CD4-positive, alpha-beta T cell treated with Interleukin-17A for 1 hour (primary cell): ENCODE results near the gene SUCNR1.
"Not testable (repeated sequence)": the region's sequence is repeated elsewhere in the genome, so short reads cannot be mapped to it uniquely, and the experiment has no call there.

ENCODE experiments used
- DNase-seq: peaks from one replicate; pipeline ENCODE4 v3.0.0-alpha.2; 2020

SUCNR1 gene, protein sequence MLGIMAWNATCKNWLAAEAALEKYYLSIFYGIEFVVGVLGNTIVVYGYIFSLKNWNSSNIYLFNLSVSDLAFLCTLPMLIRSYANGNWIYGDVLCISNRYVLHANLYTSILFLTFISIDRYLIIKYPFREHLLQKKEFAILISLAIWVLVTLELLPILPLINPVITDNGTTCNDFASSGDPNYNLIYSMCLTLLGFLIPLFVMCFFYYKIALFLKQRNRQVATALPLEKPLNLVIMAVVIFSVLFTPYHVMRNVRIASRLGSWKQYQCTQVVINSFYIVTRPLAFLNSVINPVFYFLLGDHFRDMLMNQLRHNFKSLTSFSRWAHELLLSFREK

DNA sequence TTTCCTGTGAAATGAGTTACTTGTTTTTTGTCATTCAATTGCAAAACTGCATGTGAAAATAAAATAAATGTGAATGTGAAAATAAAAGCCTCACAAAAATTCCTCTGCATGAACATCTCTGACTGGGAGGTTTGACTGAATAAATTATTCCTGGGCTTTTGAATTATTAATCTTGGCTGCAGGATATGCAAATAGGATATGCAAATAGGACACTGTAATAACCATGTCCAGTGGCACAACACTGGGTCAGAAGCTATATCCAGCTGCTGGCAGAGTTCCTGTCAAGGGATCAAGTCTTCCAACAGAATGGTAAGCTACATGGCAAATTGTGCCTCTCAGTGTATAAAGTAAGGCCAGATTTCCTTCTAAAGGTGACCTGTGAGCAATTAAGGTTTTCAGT lies at the start of gene SUCNR1:
Gene SUCNR1 (plus strand): TSS at position 246 of the 400 bp plus-strand sequence. CDS start 6,250 bp downstream, outside the sequence.
- no peak for DNase-seq

DNA sequence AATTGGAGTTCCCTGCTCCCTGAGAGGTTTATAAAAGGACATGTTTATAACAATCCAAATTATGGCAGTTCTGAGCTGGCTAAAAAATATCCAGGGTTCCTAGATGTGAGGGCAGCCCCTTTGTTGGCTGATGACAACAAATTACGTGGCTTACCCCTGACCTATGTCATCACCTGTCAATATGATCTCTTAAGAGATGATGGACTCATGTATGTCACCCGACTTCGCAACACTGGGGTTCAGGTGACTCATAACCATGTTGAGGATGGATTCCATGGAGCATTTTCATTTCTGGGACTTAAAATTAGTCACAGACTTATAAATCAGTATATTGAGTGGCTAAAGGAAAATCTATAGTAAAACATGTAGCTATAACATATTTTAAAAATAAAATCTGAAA lies 45.6 kb upstream of the SUCNR1 start:
- DNase-seq, result no peak

DNA sequence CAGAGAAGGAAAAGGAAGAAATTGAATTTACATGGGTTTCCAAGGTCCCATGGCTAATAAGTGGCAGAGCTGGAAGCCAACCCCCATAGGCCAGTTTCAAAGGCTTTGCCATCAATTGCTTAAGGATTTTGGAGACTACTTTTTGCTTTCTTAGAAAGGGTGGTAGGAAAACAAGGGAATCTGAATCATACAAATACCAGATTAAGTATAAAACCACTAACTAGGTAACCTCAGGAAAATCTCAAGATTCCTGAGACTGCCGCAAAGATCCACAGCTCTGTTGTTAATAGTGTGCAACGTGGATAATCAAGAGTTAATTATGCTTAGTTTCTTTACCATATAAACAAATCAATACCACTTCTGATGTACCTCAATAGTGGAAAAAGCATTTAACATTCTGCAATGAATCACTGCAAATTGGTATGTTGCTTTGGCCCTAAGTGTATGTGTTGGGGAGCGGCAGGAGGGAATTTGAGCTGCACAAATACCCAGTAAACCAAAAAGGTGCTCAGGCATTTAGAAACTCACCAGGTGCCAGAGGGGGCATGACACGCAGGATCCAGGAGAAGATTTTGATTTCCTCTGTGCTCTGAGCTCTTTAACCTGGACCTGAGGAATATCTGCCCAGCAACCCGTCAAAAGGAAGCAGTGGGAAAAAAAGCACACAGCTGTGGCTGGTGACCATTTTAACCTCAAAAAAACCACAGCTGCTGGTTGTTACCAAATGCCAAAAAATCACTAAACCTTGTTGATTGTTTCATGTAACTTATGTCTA lies 37.5 kb upstream of the SUCNR1 start:
- no peak for DNase-seq

DNA sequence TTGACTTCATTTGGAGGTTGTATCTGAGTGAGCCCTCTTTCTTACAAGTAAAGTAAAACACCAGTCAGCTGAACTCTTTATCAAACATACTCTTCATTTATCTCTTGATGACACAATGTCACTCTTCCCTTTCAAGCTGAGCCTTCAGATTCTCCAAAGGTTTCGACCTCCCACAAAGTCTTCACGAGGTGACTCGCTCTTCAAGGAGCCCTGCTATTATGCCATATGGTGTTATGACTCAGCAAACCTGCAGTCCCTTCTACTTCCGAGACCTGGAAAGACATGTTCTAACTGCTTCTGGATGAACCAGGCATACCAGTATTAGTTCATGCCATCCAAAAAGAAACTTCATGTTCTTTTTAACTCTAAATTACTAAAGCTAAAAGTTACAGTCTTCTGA lies 36.4 kb upstream of the SUCNR1 start:
- no peak for DNase-seq

DNA sequence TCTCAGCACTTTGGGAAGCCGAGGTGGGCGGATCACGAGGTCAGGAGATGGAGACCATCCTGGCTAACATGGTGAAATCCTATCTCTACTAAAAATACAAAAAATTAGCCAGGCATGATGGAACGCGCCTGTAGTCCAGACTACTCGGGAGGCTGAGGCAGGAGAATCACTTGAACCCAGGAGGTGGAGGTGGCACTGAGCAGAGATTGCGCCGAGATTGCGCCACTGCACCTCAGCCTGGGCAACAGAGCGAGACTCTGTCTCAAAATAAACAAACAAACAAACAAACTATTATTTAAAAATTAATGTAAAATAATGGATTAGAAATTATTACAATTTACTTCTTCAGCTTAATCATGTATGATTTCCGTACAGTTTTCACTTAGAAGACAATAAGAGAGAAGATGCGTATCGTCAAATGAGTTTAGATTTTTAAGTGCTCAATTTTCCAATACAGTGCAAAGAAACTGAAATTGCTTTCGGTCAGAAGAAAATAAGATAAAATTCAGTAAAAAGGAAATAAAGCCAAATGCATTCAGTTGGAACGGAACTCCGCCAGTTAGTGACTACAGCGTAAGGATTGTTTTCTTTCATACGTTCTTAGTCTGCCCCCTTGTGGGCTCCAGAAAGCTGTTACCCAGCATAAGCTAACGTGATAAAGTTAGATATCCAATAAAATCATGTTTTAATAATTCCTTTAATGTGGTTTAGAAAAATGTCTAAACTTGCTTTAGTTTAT lies 34.7 kb upstream of the SUCNR1 start:
- peak; percentile 50 for DNase-seq

DNA sequence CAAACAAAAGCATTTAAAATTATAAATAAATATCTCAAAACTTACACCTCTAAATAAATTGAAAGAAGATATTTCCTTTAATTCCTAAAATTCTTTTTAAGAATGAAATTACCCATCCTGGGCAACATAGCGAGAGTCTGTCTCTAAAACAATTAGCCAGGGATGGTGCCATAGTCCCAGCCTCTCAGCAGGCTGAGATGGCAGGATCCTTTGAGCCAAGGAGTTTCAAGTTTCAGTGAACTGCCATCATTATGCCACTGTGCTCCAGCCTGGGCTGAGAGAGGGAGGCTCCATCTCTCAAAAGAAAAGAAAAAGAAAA lies 34.2 kb upstream of the SUCNR1 start:
- DNase-seq, result no peak

DNA sequence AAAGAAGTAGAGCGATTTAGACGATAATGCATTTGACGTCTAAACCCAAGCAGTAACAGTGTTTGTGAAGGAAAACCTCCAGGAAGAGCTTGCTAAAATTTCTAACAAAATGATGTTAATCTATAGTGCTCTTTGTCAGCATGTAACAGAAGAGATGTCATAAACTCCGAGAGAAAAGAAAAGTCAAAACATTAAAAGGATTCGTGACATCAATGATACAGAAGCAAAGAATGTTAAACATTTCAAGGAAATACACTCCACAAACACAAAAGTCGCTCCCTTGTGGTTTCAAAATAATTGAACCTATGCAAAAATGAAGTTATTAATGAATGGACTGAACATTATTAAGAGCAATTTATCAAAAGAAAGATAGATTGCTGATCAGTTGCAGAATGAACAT lies 31.6 kb upstream of the SUCNR1 start:
- no peak for DNase-seq

DNA sequence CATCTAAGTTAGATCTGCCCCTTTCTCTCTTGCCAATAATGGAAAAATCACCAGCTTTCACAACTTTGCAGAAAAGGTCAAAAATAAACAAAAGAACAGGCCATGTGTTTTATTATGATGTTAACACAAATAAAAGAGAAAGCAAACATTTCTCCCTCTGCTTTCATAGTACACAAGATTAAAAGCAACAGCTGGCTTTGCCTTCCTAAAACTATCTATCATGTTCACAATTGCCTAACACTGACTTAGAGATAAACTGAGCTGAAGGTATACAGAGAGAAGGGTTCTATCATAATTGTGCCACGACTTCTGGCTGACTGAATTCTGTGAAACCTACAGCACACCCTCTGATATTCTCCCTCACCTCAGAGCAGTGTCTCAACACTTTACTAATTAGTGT lies 30.2 kb upstream of the SUCNR1 start:
- DNase-seq, result no peak

DNA sequence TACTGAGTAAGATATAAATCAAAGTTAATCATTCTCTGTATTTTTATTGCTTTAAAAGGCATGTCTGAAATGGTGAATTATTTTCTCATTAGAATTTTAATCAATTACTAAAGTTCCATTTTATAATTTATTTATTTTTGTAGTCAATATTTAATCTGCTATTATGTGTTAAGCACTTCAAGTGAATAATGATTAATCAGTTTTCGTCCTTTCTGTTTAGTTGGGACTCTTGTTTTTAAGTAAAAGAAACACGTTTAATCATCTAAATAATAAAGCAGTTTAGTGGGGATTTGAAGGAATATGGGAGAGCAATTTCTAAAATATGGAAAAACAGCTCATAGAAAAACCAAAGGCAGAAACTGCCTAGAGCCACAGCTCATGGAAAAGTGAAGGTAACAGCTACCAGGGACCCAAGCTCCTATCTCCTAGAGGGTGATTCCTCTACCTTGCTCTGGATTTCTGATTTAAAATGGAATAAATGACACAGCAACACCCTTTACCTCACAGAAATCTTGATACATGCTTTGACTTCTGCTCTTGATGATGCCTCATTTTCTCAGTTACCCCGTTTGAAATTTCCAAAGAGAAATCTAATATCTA lies 28.0 kb upstream of the SUCNR1 start:
- no peak for DNase-seq

DNA sequence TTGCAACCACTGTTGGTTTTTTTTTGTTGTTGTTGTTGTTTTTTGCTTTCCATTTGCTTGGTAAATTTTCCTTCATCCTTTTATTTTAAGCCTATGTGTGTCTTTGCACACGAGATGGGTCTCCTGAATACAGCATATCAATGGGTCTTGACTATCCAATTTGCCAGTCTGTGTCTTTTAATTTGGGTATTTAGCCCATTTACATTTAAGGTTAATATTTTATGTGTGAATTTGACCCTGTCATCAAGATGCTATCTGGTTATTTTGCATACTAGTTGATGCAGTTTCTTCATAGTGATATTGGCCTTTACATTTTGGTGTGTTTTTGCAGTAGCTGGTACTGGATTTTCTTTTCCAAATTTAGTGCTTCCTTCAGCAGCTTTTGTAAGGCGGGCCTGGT lies 23.4 kb upstream of the SUCNR1 start:
- DNase-seq, result not testable (repeated sequence)

DNA sequence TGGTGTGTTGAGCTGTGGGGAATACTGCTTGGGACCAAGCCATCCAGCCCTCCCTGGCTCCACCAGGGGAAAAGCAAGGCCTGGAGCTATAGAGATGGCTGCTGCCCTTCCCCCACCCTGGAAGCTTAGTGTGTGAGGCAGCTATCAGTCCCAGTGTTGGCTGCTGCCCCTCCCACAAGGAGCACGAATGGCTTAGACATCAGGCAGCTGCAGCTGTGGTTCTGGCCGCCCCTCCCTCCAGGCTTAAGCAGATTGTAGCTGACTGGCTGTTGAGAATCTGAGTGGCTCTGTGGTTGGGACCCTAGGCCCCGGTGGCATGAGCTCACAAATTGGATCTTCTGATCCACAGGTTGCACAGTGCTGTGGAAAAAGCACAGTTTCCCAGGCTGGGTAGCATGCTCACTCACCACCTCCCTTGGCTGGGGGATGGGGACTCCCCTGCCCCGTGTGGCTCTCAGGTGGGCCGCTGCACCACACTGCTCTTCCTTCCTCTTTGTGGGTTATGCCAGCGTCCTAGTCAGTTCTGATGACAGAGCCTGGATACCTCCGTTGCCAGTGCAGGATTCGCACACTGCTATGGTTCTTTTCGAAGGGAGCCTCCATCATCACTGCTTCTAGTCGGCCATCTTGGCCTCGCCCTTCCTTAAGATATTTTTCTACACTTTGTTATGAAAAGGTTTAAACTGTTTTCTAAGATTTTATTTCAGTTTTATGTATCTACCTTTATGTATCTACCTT lies 21.2 kb upstream of the SUCNR1 start:
- no peak for DNase-seq

DNA sequence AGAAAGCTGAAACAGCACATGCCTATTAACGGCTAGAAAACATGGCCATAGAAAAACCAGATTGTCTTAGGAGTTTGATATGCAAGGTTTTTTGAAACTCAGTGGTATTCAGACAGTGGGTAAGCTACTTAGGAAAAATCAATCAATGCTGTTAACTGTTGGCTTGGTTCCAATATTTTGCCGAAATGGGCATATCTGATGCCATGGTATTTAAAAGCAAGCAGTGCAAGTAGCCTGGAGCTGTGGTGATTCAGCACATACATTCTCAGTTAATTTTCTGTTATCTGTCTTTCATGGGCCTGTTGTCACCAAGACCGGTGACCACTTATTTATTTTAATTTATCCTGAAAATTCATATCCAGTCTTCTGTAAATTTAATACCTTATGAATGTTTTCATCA lies 17.3 kb upstream of the SUCNR1 start:
- no peak for DNase-seq

DNA sequence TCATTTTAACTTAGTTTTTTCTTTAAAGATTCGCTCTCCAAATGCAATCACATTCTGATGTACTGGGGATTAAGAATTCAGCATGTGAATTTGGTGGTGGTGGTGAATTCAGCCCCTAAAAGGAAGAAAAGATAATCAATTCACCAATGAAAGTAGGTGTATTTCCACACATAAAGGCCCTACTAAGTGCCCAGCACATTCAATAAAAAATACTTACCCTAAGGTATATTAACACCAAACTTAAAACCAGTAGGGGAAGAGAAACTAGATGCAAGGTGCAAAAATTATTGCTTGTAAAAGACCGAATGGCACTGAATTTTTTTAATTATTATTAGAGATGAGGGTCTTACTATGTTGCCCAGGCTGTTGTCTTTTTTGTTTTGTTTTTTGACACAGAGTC lies 16.8 kb upstream of the SUCNR1 start:
- no peak for DNase-seq

DNA sequence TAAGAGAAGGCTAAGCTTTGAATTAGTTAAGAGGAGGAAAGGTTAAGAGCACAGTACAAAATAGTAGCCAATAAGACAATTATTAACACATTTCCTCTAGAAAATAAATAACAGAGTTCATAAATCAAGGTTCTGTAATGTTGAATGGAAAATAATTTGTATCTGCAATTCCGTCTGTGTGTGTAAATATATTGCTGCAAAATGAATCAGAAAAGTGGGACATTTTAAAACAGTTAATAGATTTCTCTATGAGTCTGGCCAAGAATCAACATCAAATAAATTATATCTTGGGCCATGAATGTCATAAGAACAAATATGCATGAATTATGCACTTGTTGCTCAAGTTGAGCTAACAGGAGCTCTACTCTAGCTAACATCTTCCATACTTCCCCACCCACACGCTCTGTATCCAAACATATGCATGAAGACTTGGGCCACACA lies 14.2 kb upstream of the SUCNR1 start:
- no peak for DNase-seq

DNA sequence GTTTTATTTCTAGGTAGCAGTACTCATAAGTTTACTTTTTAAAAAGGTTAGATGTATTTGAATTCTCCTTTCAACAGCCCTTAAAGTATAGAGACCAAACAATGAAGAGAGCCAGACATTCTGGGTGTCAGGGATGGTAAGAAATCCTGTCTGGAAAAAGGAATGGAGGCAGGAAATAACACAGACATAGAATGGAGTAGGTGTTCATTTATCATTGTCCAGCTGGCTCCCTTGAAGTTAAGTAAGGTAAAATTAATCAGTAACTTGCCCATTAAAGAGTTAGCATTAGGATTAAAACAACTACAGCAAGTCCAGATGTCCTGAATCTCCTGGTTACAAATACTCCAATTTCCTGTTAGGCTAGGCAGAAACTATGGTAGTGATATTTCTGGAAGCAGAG lies 13.5 kb upstream of the SUCNR1 start:
- no peak for DNase-seq

DNA sequence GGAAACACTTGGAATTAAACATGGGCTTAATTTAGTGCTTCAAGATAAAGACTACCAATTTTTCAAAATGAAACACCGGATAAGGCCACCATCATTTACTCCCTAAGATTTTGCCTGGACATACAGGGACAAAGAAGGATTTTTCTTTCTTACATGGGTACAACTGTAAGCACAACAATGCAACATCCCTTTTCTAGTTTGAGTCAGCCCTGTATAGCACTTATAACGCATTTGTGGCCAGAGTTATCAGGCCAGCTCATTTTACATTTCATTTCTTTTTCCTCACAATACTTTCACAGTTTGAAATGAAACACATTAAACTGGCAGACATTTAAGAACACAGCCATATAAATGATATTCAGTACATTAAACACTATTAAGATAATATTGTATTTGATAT lies 9.8 kb upstream of the SUCNR1 start:
- no peak for DNase-seq

DNA sequence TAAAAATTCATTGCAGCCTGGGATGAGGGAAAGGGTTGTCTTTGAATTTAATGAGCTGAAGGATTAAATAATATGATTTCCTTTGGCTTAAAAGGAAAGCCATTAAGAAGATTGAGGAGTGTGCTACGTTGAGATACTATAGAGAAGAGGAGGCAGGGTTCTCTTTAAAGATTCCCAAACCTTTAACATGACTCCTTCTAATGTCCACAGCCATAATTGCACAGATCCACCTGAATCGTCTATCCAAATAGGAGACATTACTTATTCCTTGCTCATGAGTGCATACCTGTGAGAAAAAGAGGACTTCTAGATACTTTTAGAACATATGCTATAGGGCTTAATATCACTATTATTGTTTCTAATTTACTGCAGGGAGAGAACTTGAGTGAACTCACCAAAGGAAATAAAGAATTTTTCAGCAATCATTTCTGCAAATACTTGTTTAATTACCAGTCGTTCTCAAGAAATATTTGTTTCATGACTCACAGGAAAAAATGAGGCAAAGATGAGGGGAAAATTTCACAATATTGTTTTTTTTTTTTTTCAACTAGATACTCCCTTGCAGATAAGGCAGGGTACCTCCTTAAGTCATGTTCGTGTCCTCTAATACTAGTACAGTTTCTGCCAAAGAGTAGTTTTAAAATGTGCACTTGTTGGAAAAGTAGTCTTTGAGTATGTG lies 8.9 kb upstream of the SUCNR1 start:
- DNase-seq, result no peak

DNA sequence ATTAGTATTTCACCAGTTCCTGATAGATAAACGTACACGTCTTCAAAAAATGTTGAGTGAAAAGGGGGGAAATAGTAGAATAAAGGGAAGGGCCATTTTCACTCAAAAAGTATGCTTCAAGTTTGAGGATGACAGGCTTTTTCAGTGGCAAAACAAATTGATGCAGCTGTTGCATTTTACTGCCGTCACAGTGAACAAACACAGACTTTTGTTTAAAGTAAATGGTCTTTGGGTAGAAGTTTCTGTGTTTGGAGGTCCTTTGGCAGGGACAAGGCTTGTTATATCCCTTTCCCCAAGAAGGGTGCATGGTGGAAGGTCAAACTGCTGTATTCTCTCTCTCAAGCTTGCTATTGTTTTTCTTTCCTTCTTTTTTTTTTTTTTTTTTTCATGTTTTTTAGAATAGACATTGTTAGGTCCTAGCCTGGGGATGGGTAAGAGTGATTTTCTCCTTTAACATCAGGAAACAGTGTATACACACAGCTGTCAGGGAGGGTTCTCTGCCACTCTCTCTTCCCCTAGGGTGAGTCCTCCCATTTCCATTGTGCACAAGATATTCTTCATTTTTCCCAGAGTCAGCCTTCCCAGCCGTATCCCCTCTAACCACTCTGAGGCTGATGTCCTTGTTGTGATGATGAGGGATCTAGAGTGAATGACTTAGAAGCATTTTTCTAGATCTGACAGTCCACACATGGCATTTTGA lies 6.6 kb upstream of the SUCNR1 start:
- no peak for DNase-seq

DNA sequence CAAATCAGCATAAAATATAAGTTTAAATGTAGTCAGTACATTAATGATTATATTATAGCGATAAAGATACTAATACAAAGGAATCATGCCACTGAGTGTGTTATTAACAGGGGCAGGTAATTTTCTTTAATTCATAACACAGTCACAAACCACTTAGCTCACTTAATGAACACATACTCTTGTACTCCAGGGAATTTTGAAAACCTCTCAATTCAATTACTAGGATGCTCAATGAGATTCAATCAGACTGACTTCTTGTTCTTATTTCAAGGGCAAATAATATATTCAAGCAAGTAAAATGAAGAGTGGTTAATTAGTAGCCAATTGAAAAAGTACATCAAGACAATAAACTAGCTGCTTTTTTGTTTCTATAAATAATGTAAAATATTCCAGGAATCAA lies 5.8 kb upstream of the SUCNR1 start:
- DNase-seq, result no peak

DNA sequence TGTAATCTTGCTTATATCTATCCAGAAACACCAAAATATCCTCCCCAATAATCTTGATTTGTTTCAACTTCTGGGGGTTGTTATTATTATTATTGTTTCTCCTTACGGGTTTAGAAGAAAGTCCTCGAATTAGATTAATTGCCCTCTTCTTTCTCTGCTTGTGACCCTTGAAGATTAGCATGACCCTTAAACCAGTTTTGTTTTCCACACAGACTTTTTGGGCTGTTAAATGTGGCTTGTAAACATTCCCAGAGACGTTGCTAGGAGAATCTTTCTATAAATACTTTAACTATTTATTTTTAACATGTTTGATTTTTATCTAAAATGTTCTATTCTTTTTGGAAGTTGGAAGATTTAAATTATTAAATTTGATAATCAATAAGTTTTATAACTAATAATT lies 4.3 kb upstream of the SUCNR1 start:
- DNase-seq, result no peak

DNA sequence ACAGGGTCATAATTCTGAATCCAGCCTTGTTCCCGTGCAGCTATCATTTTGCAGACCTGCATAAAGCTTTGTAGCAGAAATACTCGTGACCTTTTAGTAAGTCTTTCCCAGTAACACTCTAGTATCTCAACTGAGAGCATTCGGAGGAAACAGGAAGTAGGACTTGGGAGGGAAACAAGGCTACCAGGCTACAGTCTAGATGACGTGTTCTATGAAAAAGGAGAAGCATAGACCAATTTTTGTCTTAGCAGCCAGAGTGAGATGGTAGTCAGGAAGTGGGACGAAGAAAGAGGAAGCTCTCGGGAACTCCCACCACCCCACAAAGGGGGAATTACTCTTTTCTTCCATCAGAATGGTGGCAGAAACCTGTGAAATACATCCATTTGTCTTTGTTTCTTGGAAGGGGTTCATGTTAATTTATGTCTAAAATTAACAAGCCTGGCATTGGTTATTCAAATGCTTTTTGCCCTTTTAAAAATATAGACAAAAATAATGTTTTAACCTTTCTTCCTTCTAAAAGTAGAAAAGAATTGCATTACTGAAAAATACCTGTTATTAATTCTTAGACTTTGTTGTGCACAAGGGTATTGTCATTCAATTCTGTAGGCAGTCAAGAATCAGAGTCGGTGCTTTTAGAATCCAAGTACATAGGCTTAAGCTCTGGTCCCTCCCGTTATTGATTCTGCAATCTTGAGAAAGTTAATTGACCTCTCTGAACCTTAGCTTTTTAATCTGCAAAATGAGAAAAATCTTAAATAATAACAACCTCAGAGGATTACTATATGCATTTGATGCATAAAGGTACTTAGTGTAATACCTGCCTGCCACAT lies 1.6 kb upstream of the SUCNR1 start:
- DNase-seq, result peak; percentile 35
